Prostate gland (tissue), 2 donors: ENCODE results near the gene IYD. TPM values are rescaled to one million over a fixed set of nuclear protein-coding genes. Genes with fewer than 3 reads are reported as not detected.

Experiments used
- DNase-seq: peaks from one replicate; pipeline ENCODE4 v3.0.0-alpha.2; 2019; ENCODE audit warnings: low spot score
- H3K27ac ChIP-seq, 2 donors: fragments of 200-600 bp; sonication (generic); 2 replicates each; pipeline ENCODE4 v1.5.1; 2017 to 2019
- H3K27me3 ChIP-seq: fragments of 200-600 bp; sonication (generic); replicated peaks from 2 replicates; pipeline ENCODE4 v1.5.1; 2019; ENCODE audit not compliant: insufficient read depth
- H3K36me3 ChIP-seq, 2 donors: fragments of 200-600 bp; sonication (generic); 1 replicate in 1 of 2; 2 replicates in 1 of 2; pipeline versions ENCODE4 v1.5.1 to v1.8.1; 2017 to 2019
- H3K4me1 ChIP-seq: fragments of 200-600 bp; sonication (generic); replicated peaks from 2 replicates; pipeline ENCODE4 v1.5.1; 2019
- H3K4me3 ChIP-seq, 2 donors: fragments of 200-600 bp; sonication (generic); 2 replicates each; pipeline ENCODE4 v1.5.1; 2017 to 2019
- H3K9me3 ChIP-seq: fragments of 200-600 bp; sonication (generic); 2 replicates; pipeline ENCODE4 v1.5.1; 2017
- POLR2A ChIP-seq: fragments of 450-650 bp; IDR thresholded peaks from one replicate; pipeline ENCODE4 v1.6.1; 2016; ENCODE audit warnings: antibody characterized with exemption, mild to moderate bottlenecking
- POLR2AphosphoS5 ChIP-seq: sonication (generic); formaldehyde crosslinking; IDR thresholded peaks from one replicate; pipeline ENCODE4 v1.6.1; 2017; ENCODE audit warnings: antibody characterized with exemption
- WGBS: methylation state at CpG from one replicate; pipeline ENCODE4 v1.1.5; 2018; 5-methylcytosine and 5-hydroxymethylcytosine counted together
- intact Hi-C: fragments of 100-400 bp; cut with DNase I; formaldehyde crosslinking; loops from one replicate; pipeline ENCODE4 v1.14.2; 2022
- total RNA-seq, 2 donors: library from RNA; depleted of rRNA; stranded (reverse); fragments of >200 nt; gene quantifications; one replicate each; pipeline ENCODE4 v1.1.0, GENCODE V29; 2016
- TF ChIP-seq, protein P1 (sequence below), 4 experiments: fragments of 200-600 bp in 2 of 4; fragments of 450-650 bp in 2 of 4; sonication (generic) in 2 of 4; IDR thresholded peaks; 1 replicate in 3 of 4; 2 replicates in 1 of 4; pipeline ENCODE4 v1.5.1; 2016 to 2019; ENCODE audit warnings: antibody characterized with exemption in 4 of 4, mild to moderate bottlenecking in 2 of 4, moderate library complexity in 2 of 4

The IYD gene
- total RNA-seq, 2 donors from 2014 or later, result 0.05 to 0.45 TPM

DNA sequence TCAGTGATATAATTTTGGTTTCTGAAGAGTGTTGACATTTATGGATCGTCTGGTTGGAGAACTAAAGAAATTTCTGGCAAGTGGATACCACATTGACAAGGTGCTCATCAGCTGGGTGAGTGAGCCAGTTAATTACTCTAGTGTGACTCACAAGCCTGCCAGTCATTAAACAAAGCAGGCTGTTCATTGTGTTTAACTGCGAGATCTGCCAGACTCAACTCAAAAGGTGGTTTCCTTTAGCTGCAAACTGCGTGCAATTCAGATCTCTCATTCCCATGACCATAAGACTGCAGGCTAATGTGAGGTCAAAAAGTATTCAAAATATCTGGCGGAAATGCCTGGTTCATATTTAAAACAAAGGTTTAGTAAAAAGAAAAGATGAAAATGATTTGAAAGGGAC, 32.5 kb upstream of the IYD start:
- Histone ChIP-seq H3K27ac (no peak overlapping the region), H3K4me1 (no peaks in the 10 kb centered on the region), H3K4me3 (no peak overlapping the region), H3K9me3 (no peaks in the 10 kb centered on the region), H3K36me3 (no peaks in the 10 kb centered on the region), H3K27me3 (no peaks in the 10 kb centered on the region)
- TF ChIP-seq POLR2AphosphoS5 (no peak), POLR2A (no peak)
- TF ChIP-seq, protein P1, sequence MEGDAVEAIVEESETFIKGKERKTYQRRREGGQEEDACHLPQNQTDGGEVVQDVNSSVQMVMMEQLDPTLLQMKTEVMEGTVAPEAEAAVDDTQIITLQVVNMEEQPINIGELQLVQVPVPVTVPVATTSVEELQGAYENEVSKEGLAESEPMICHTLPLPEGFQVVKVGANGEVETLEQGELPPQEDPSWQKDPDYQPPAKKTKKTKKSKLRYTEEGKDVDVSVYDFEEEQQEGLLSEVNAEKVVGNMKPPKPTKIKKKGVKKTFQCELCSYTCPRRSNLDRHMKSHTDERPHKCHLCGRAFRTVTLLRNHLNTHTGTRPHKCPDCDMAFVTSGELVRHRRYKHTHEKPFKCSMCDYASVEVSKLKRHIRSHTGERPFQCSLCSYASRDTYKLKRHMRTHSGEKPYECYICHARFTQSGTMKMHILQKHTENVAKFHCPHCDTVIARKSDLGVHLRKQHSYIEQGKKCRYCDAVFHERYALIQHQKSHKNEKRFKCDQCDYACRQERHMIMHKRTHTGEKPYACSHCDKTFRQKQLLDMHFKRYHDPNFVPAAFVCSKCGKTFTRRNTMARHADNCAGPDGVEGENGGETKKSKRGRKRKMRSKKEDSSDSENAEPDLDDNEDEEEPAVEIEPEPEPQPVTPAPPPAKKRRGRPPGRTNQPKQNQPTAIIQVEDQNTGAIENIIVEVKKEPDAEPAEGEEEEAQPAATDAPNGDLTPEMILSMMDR (IDR thresholded peaks at IDR 0.05), result no peak
- no peak for DNase-seq
- 35% methylated on average over 4 of the region's 4 CpGs for WGBS
- intact Hi-C loops, result no loop called here

DNA sequence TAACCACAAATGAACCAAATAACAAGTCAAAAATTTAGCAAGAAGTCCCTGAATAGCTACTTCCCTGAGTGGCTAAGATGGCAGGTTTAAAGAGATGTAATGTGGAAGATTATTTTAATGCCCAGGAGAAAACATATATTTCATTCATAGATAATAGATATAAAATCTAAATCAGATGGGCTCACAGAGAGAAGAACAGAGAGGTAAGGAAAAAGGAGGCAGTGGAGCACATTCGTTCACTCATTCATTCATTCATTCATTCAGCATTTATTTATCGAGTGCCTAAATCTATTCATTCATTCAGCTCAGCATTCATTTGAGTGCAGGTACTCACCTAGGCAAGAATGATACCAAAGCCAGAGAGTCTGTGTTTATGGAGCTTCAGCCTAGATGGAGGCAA, 32.1 kb upstream of the IYD start:
- H3K4me3 ChIP-seq, result no peak overlapping the region
- H3K4me1 ChIP-seq, result no peaks in the 10 kb centered on the region
- H3K27ac ChIP-seq, result no peak overlapping the region
- no peak for DNase-seq
- H3K36me3 ChIP-seq, result no peaks in the 10 kb centered on the region
- no peaks in the 10 kb centered on the region for H3K27me3 ChIP-seq
- intact Hi-C loops, result no loop called here
- no peaks in the 10 kb centered on the region for H3K9me3 ChIP-seq
- TF ChIP-seq, protein P1 (IDR thresholded peaks at IDR 0.05), result no peak
- TF ChIP-seq POLR2A (no peak), POLR2AphosphoS5 (no peak)
- 83% methylated on average over 2 of the region's 2 CpGs for WGBS

DNA sequence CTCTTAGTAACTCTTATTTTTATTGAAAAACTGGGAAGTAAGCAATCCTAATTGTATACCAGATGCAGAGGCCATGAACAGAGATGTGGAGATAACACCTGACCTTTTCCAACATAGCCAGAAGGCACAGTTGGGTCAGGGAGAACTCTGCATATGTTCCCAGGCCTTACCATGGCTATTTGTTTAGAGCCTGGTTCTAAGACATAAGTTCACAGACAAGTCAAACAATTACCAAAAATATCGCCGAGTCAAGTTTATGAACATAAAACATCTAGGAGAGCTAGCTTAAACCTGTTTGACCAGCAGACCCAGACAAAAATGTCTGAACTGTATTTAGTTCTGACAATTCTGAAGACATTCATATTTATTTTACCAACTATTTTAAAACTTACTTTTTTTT, 26.7 kb upstream of the IYD start:
- 61% methylated on average over 2 of the region's 2 CpGs for WGBS
- intact Hi-C loops, result no loop called here
- Histone ChIP-seq H3K4me1 (no peaks in the 10 kb centered on the region), H3K27me3 (no peaks in the 10 kb centered on the region), H3K9me3 (no peaks in the 10 kb centered on the region), H3K27ac (no peak overlapping the region), H3K4me3 (no peak overlapping the region), H3K36me3 (no peaks in the 10 kb centered on the region)
- DNase-seq, result no peak
- TF ChIP-seq, protein P1 (IDR thresholded peaks at IDR 0.05), result no peak
- no peak for TF ChIP-seq POLR2A
- TF ChIP-seq POLR2AphosphoS5, result no peak

DNA sequence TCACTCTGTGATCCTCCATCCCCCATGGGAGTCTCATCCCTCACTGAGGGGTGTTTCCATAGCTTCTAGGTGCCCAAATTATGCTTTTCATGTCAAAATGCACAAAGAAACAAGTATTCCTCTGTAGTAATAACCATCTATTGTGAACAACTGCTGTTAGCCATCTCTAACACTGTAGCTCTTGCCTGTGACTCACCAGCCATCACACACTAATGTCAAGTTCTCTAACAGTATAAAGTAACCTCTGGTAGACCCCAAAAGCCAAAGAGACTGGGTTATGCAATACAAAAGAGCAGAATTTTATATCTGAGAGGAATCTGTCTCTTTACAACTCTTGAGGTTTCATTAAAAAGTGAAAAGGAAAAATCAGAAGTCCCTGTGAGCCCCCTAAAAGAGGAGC, 25.4 kb upstream of the IYD start:
- intact Hi-C loops, result no loop called here
- Histone ChIP-seq H3K4me1 (no peaks in the 10 kb centered on the region), H3K9me3 (no peaks in the 10 kb centered on the region), H3K27me3 (no peaks in the 10 kb centered on the region), H3K4me3 (no peak overlapping the region), H3K27ac (no peak overlapping the region), H3K36me3 (no peaks in the 10 kb centered on the region)
- no peak for DNase-seq
- TF ChIP-seq POLR2A, result no peak
- TF ChIP-seq POLR2AphosphoS5, result no peak
- TF ChIP-seq, protein P1 (IDR thresholded peaks at IDR 0.05), result no peak

DNA sequence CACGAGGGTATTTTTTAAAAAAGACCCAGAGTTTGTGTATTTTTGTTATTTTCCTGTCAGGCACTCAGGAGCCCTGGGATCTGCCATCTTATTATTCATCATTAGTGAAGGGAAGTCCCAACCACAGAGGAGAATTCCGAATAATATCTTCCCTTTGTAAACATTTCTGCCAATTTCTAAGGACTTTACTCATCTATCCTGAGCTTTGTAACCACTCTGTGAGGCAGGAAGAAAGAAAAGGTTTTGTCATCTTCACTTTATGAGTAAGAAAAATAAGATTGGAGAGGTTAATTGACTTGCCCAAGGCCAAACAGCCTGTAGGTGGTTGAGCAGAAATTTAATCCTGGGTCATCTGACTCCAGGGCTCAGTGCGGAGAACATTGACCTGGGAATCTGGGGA, 23.0 kb upstream of the IYD start:
- no peaks in the 10 kb centered on the region for H3K9me3 ChIP-seq
- H3K4me3 ChIP-seq, result no peak overlapping the region
- TF ChIP-seq, protein P1 (IDR thresholded peaks at IDR 0.05), result no peak
- TF ChIP-seq POLR2AphosphoS5, result no peak
- no peak for TF ChIP-seq POLR2A
- intact Hi-C loops, result no loop called here
- WGBS, result 76% methylated on average over 3 of the region's 3 CpGs
- no peaks in the 10 kb centered on the region for H3K4me1 ChIP-seq
- no peaks in the 10 kb centered on the region for H3K36me3 ChIP-seq
- no peak for DNase-seq
- H3K27ac ChIP-seq, result no peak overlapping the region
- no peaks in the 10 kb centered on the region for H3K27me3 ChIP-seq
